GM10266 (cell line): ENCODE results near the gene GRAP.

Source experiments
- DNase-seq: peaks from one replicate; pipeline ENCODE4 v3.0.0; 2012; ENCODE audit errors: extremely low spot score
- CTCF ChIP-seq: IDR thresholded peaks from 2 replicates; pipeline ENCODE4 v1.5.1; 2012; ENCODE audit warnings: mild to moderate bottlenecking, low read depth; ENCODE audit not compliant: control insufficient read depth, insufficient read depth; ENCODE audit errors: missing control alignments

GRAP gene

GRCh38 chr17:18976201-18976600, 70.6 kb downstream of the GRAP start:
- TF ChIP-seq CTCF = no peak
- DNase-seq = no peak

GRCh38 chr17:18975597-18975996, 71.2 kb downstream of the GRAP start:
- no peak for DNase-seq
- no peak for TF ChIP-seq CTCF

- DNase-seq = no peak
Observed at GRCh38 chr17:18974407-18975149, 72.2 kb downstream of the GRAP start.

GRCh38 chr17:18971801-18972200, 75.0 kb downstream of the GRAP start:
- no peak for DNase-seq
- TF ChIP-seq CTCF = no peak

More at GRCh38 chr17:18974407-18975149, 72.2 kb downstream of the GRAP start:
- no peak for TF ChIP-seq CTCF
